Measurements from ENCODE around the gene ZDHHC18.
A peak's percentile ranks its signal among the peaks of the same experiment; 100 is the strongest.
"Not testable (repeated sequence)": the region's sequence is repeated elsewhere in the genome, so short reads cannot be mapped to it uniquely, and the experiment has no call there.

The ZDHHC18 gene

GRCh38 chr1:26881611-26882010, 55.1 kb downstream of the ZDHHC18 start:
- not testable (repeated sequence) for H3K27me3 Mint-ChIP-seq; ATAC-seq (replicated peaks; ENCODE audit: extremely low read depth, poor library complexity, severe bottlenecking); H3K9me3 Mint-ChIP-seq; H3K4me3 Mint-ChIP-seq; H3K27ac Mint-ChIP-seq (ENCODE audit: low read depth); DNase-seq (ENCODE audit: low spot score in 2 of 2)
- Mint-ChIP-seq H3K36me3 (ENCODE audit: insufficient read depth) (peaks cover 56% of the 10 kb centered on the region), H3K4me1 (peaks cover 12% of the 10 kb centered on the region)

GRCh38 chr1:26882696-26883463, 56.4 kb downstream of the ZDHHC18 start:
- Mint-ChIP-seq H3K27me3 (no peaks in the 10 kb centered on the region), H3K27ac (ENCODE audit: low read depth) (no peak overlapping the region), H3K4me1 (peaks cover 16% of the 10 kb centered on the region), H3K36me3 (ENCODE audit: insufficient read depth) (peaks cover 67% of the 10 kb centered on the region), H3K4me3 (no peak overlapping the region), H3K9me3 (no peaks in the 10 kb centered on the region)
- no peak for ATAC-seq (replicated peaks; ENCODE audit: extremely low read depth, poor library complexity, severe bottlenecking)
- no peak for DNase-seq (ENCODE audit: low spot score in 2 of 2)

GRCh38 chr1:26887125-26887524, 60.6 kb downstream of the ZDHHC18 start:
- no peak for DNase-seq (ENCODE audit: low spot score in 2 of 2)
- H3K36me3 Mint-ChIP-seq (ENCODE audit: insufficient read depth), result peaks cover 72% of the 10 kb centered on the region
- H3K4me1 Mint-ChIP-seq, result peaks cover 37% of the 10 kb centered on the region
- no peak for ATAC-seq (replicated peaks; ENCODE audit: extremely low read depth, poor library complexity, severe bottlenecking)
- H3K4me3 Mint-ChIP-seq, result no peak overlapping the region
- no peaks in the 10 kb centered on the region for H3K27me3 Mint-ChIP-seq
- no peak overlapping the region for H3K27ac Mint-ChIP-seq (ENCODE audit: low read depth)
- H3K9me3 Mint-ChIP-seq, result no peaks in the 10 kb centered on the region

- DNase-seq (ENCODE audit: low spot score in 2 of 2) (no peak), ATAC-seq (replicated peaks; ENCODE audit: extremely low read depth, poor library complexity, severe bottlenecking) (no peak)
- Mint-ChIP-seq H3K4me3 (peak overlapping the region; percentile 96), H3K27ac (ENCODE audit: low read depth) (peak overlapping the region; percentile 92), H3K4me1 (peaks cover 37% of the 10 kb centered on the region), H3K27me3 (no peaks in the 10 kb centered on the region), H3K36me3 (ENCODE audit: insufficient read depth) (peaks cover 74% of the 10 kb centered on the region), H3K9me3 (no peaks in the 10 kb centered on the region)
These were observed 61.7 kb downstream of the ZDHHC18 start for GRCh38 chr1:26888231-26888630.

- Mint-ChIP-seq H3K4me3 (peak within 1 kb of the TSS; percentile 96), H3K36me3 (ENCODE audit: insufficient read depth) (peaks cover 68% of the 10 kb centered on the region), H3K4me1 (peaks cover 29% of the 10 kb centered on the region), H3K27ac (ENCODE audit: low read depth) (peak within 1 kb of the TSS; percentile 92), H3K9me3 (no peaks in the 10 kb centered on the region), H3K27me3 (no peaks in the 10 kb centered on the region)
- ATAC-seq (replicated peaks; ENCODE audit: extremely low read depth, poor library complexity, severe bottlenecking) (peak; percentile 94), DNase-seq (ENCODE audit: low spot score in 2 of 2) (peak; percentile 53 to 58)
These were observed 63.3 kb downstream of the ZDHHC18 start, which contains the start of gene GPN2 for GRCh38 chr1:26889551-26890466. GPN2 (minus strand) TSS chr1:26890283; CDS start chr1:26890096, 187 bp downstream.

GRCh38 chr1:26890467-26890796, 63.9 kb downstream of the ZDHHC18 start:
- Mint-ChIP-seq H3K4me1 (peaks cover 25% of the 10 kb centered on the region), H3K4me3 (peak overlapping the region; percentile 96), H3K9me3 (no peaks in the 10 kb centered on the region), H3K36me3 (ENCODE audit: insufficient read depth) (peaks cover 66% of the 10 kb centered on the region), H3K27ac (ENCODE audit: low read depth) (peak overlapping the region; percentile 92), H3K27me3 (no peaks in the 10 kb centered on the region)
- ATAC-seq (replicated peaks; ENCODE audit: extremely low read depth, poor library complexity, severe bottlenecking), result peak; percentile 26
- no peak for DNase-seq (ENCODE audit: low spot score in 2 of 2)

GRCh38 chr1:26894263-26894662, 67.8 kb downstream of the ZDHHC18 start:
- Mint-ChIP-seq H3K4me1 (peaks cover 19% of the 10 kb centered on the region), H3K36me3 (ENCODE audit: insufficient read depth) (peaks cover 56% of the 10 kb centered on the region)

GRCh38 chr1:26897351-26897750, 70.9 kb downstream of the ZDHHC18 start:
- Mint-ChIP-seq H3K27me3 (no peaks in the 10 kb centered on the region), H3K4me3 (no peak overlapping the region), H3K36me3 (ENCODE audit: insufficient read depth) (peaks cover 58% of the 10 kb centered on the region), H3K4me1 (peaks cover 30% of the 10 kb centered on the region), H3K27ac (ENCODE audit: low read depth) (no peak overlapping the region), H3K9me3 (no peaks in the 10 kb centered on the region)
- no peak for DNase-seq (ENCODE audit: low spot score in 2 of 2)
- ATAC-seq (replicated peaks; ENCODE audit: extremely low read depth, poor library complexity, severe bottlenecking), result no peak

More at GRCh38 chr1:26894263-26894662, 67.8 kb downstream of the ZDHHC18 start:
- Mint-ChIP-seq H3K27ac (ENCODE audit: low read depth) (no peak overlapping the region), H3K27me3 (no peaks in the 10 kb centered on the region), H3K9me3 (no peaks in the 10 kb centered on the region), H3K4me3 (no peak overlapping the region)
- ATAC-seq (replicated peaks; ENCODE audit: extremely low read depth, poor library complexity, severe bottlenecking), result no peak
- no peak for DNase-seq (ENCODE audit: low spot score in 2 of 2)

GRCh38 chr1:26900001-26900814, 73.7 kb downstream of the ZDHHC18 start, which contains the start of gene GPATCH3:
GPATCH3 (minus strand) TSS chr1:26900467; CDS start chr1:26900442, 25 bp downstream.
- Mint-ChIP-seq H3K27me3 (no peaks in the 10 kb centered on the region), H3K27ac (ENCODE audit: low read depth) (peak within 1 kb of the TSS; percentile 99), H3K4me3 (peak within 1 kb of the TSS; percentile 88), H3K36me3 (ENCODE audit: insufficient read depth) (peaks cover 41% of the 10 kb centered on the region), H3K9me3 (no peaks in the 10 kb centered on the region), H3K4me1 (peaks cover 32% of the 10 kb centered on the region)
- ATAC-seq (replicated peaks; ENCODE audit: extremely low read depth, poor library complexity, severe bottlenecking), result peak; percentile 89
- peak; percentile 78 to 80 for DNase-seq (ENCODE audit: low spot score in 2 of 2)

- Mint-ChIP-seq H3K9me3 (no peaks in the 10 kb centered on the region), H3K27me3 (no peaks in the 10 kb centered on the region), H3K4me1 (peaks cover 32% of the 10 kb centered on the region), H3K27ac (ENCODE audit: low read depth) (peak overlapping the region; percentile 99), H3K4me3 (peak overlapping the region; percentile 88), H3K36me3 (ENCODE audit: insufficient read depth) (peaks cover 34% of the 10 kb centered on the region)
- DNase-seq (ENCODE audit: low spot score in 2 of 2) (no peak), ATAC-seq (replicated peaks; ENCODE audit: extremely low read depth, poor library complexity, severe bottlenecking) (no peak)
These were observed 74.5 kb downstream of the ZDHHC18 start for GRCh38 chr1:26900815-26901511.

All from central memory CD8-positive, alpha-beta T cell (primary cell).